ENCODE data around the gene COL4A2.

The COL4A2 gene

DNA sequence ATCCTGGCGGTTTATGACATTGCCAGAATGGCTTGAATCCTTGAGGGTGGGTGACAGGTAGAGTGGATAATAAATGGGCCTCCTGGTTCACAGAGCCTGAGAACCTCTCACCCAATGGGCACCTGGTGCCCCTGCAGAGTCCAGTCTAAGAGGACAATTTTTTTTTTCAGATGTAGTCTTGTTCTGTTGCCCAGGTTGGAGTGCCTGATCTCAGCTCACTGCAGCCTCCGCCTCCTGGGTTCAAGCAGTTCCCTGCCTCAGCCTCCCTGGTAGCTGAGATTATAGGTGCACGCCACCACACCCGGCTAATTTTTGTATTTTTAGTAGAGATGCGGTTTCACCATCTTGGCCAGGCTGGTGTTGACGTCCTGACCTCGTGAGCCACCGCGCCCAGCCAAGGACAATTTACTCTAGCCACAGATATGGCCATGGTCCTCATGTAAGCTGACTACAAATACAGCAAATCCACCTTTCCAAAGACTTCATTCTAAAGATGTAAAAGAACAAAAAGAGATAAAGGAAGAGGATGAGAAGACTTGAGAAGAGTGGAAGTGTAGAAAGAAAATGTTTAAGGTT lies 33.0 kb downstream of the COL4A2 start:
- no peak for DNase-seq (ENCODE audit: low read depth)

DNA sequence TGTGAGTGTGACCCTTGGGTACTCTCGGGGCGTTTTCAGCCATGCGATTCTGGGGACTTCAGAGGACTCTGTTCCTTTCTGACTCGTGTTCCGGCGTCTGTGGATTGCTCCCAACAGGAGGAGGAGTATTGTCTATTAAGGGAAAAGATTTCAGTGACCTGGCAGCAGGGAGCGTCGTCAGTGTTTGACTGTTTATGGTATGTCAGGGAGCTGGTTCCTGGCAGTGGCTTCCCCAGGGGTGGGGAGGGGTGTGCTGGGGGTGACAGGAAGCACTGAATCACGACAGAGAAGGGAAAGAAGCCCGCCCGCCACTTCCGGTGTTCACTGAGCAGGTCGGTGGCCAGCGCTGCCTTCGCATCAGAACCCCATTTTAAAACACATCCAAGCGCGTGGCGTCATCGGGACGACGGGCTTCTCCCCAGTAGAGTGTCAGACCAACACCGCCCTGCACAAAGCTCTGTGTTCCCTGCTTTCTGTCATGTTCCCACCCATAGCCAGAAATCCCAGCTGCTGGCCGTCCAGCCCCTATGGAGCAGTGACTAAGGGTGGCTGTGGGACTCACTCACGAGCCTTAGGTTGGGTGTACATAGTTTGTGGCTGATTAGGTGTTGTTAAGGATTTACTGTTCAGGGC lies 33.8 kb downstream of the COL4A2 start:
- DNase-seq (ENCODE audit: low read depth), result peak; percentile 39

DNA sequence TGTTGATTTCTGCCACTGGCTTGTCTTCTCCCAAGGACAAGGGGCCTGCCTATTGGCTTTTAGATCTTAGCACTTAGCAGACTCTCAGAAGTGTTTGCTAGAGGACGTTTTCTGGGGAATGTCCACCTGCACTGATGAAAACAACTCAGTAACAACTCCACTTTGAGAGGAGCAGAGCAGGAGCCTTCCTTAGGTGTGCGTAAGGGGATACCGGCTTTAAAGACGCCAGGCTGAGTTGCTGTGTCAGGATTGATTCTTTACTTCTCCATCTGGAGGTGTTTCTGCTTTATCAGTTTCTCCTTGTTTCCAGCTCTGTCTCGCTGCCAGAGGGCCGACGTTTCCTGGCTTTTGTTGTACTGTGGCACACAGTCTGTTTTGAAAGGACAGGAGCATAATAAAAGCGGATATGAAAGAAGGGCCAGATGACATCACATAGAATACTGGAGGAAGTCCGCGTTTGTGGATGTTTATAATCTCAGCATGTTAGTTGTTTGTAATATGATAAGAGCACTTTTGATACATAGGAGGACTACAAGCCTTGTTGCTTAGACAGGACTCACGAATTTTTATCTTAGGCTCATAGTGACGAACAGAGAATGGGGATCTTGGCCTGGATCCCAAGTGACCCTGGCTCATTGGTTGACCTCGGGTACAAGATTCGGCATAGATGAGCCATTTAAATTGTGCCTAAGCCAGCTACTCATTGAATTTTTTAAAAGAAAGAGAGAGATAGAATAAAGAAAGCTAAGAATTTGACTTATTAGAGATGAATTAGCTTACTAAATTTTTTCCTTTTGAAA lies 34.6 kb downstream of the COL4A2 start:
- DNase-seq (ENCODE audit: low read depth), result no peak

- DNase-seq (ENCODE audit: low read depth), result no peak
Observed at GRCh38 chr13:110342474-110342873, 35.4 kb downstream of the COL4A2 start.

GRCh38 chr13:110343241-110343865 lies 36.3 kb downstream of the COL4A2 start:
- DNase-seq (ENCODE audit: low read depth), result no peak

- no peak for DNase-seq (ENCODE audit: low read depth)
Observed at GRCh38 chr13:110344320-110344719, 37.2 kb downstream of the COL4A2 start.

GRCh38 chr13:110345266-110345665 lies 38.2 kb downstream of the COL4A2 start:
- DNase-seq (ENCODE audit: low read depth), result no peak

DNA sequence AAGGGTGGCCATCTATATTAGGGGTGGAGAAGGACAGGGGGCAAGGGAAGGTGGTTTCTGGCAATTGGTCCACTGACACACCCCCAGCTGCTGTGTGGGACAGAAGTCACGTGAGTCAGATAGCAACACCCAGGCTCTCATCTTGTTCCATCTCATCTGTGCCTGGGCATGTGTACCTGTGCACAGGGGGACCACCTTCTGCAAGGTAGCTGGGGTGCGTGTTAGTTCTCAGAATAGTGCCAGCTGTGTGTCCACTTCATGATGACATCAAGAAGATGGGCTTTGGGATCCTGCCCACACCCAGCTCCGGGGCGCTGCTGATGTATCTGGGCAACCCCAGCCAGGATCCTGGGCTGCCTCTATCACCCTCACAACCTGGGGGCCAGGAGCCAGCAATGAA lies 38.6 kb downstream of the COL4A2 start:
- no peak for DNase-seq (ENCODE audit: low read depth)

DNA sequence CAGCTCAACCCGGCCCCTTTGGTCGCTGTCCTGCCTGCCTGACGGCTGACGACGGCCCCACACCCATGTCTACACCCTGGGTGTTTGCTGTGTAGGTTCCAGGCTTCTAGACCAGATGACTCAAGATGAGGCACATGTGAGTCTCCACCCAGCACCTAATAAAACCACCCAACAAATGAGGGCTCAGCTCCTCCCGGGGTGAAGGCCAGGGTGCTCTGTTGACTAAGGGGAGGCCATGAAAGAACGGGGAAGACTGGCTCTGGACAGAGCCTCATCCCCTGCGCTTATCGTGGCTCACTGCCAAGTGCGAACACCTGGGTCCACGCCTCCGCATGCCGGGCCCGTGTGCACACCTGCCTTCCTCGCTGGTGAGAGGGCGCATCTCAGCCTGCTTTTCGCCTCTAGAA lies 39.6 kb downstream of the COL4A2 start:
- no peak for DNase-seq (ENCODE audit: low read depth)

DNA sequence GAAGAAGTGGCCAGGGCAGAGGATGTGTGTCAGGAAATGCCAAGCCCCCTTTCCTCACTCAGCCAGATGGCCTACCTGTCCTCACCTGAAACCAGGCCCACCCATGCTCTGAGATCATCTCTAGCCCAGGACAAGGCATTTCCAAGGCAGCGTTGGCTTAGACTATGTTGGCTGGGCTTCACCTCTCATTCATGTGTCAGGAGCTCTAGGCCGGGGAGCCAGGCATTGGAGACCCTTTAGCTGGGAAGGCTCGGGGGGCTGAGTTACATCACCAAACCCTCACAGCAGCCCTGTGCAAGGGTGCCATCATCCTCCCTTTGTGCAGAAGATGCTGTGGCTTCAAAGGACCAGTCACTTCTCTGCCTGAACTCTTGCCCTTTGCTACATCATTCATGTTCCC lies 40.0 kb downstream of the COL4A2 start:
- no peak for DNase-seq (ENCODE audit: low read depth)

GRCh38 chr13:110347535-110348308 lies 40.6 kb downstream of the COL4A2 start:
- no peak for DNase-seq (ENCODE audit: low read depth)

DNA sequence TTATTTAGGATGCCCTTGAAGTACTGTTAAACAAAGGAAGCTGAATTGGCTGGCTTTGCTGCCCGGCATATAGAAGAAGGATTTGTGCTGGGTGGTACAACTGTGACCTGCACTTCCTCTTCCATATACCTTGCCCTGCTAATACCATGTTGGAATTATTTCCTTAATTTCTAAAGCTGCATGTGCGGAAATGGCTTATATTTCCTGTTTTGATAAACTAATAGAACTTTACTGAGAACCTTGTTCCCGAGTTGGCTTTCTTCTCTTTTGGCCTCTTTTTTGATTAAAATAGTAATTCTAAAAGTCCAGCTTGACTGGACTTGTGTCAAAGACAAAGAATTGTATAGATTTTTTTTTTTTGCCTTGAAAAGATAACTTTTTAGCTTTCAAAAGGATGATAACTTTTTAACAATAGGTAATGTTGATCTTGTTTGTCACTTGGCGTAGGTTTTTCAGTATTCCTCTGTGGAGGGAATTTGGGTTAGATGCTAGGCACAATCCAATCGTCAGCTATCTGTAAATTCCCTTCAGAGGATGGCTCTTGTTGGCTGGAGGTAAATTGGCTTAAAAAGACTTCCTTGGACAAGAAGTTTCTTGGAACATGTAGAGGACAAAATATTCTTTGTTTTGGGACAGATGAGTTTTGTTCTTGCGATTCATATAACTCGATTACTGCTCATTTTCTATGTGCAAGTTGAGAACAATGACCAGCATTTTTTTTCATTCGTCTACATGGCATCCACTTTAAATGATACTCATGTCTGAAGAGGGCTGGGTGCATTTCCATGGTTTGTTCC lies 41.4 kb downstream of the COL4A2 start:
- DNase-seq (ENCODE audit: low read depth), result no peak

GRCh38 chr13:110349239-110349638 lies 42.2 kb downstream of the COL4A2 start:
- DNase-seq (ENCODE audit: low read depth), result no peak

DNA sequence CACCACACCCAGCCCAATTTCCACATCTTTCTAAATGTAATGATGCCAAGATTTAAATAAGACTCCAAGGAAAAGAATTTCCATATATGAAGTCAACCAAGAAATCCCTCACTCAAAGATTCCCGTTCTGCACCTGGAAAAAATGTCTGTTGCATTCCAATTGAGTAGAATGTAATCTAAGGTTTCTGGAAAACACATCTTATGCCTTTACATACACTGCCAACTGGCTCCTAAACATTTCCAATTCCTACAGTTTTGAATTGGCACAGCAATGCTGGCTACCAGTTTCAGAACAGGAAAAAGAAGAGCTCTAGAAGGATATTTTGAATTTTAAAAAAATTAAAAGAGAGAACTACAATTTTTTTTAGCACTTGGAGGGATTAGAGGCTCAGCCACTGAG lies 43.0 kb downstream of the COL4A2 start:
- DNase-seq (ENCODE audit: low read depth), result no peak

- no peak for DNase-seq (ENCODE audit: low read depth)
Observed at GRCh38 chr13:110350509-110350908, 43.4 kb downstream of the COL4A2 start.

- DNase-seq (ENCODE audit: low read depth), result no peak
Observed at GRCh38 chr13:110351636-110352420, 44.7 kb downstream of the COL4A2 start.

DNA sequence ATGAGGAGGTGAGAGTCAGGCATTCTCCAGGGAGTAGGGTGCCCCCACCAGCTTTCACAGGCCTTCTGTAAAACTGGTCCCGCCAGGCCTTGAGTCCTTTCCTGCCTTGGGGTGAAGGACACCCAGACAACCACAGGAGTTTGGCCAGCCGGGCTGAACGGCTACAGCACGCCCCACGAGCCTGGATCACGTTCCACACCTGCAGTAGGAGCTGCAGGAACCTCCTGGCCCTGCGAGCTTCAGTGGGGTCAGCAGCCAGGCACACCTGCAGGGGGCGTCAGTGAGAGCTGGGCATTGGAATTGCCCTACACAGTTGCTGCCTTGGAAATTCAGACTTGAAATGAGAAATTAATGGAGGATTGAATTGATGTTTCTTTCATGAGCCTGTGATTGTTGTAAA lies 45.7 kb downstream of the COL4A2 start:
- DNase-seq (ENCODE audit: low read depth), result no peak

GRCh38 chr13:110353339-110353977 lies 46.4 kb downstream of the COL4A2 start:
- DNase-seq (ENCODE audit: low read depth), result no peak

GRCh38 chr13:110354123-110354627 lies 47.1 kb downstream of the COL4A2 start:
- DNase-seq (ENCODE audit: low read depth), result no peak

All from stimulated activated CD8-positive, alpha-beta memory T cell treated with anti-CD3 and anti-CD28 coated beads, Interleukin-4, amount 100 ng/mL, for 24 hours (primary cell).